ENCODE measurements around the gene CIAO1.
"Not testable (repeated sequence)": the region's sequence is repeated elsewhere in the genome, so short reads cannot be mapped to it uniquely, and the experiment has no call there.

DNA sequence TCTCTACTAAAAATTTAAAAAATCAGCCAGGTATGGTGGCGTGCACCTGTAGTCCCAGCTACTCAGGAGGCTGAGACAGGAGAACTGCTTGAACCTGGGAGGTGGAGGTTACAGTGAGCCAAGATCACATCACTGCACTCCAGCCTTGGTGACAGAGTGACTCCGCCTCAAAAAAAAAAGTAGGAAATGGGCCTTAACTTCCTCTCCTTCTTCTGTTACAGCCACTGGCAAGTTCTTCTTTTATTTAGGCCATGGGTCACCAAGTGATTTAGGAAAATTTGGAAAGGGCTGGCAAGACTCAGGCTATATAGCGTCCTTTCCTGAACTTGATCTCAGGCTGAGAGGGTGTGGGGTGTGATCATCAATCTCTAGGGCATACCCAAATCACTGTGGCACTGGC is 8.3 kb upstream of the CIAO1 start:
- TF ChIP-seq, protein P1, sequence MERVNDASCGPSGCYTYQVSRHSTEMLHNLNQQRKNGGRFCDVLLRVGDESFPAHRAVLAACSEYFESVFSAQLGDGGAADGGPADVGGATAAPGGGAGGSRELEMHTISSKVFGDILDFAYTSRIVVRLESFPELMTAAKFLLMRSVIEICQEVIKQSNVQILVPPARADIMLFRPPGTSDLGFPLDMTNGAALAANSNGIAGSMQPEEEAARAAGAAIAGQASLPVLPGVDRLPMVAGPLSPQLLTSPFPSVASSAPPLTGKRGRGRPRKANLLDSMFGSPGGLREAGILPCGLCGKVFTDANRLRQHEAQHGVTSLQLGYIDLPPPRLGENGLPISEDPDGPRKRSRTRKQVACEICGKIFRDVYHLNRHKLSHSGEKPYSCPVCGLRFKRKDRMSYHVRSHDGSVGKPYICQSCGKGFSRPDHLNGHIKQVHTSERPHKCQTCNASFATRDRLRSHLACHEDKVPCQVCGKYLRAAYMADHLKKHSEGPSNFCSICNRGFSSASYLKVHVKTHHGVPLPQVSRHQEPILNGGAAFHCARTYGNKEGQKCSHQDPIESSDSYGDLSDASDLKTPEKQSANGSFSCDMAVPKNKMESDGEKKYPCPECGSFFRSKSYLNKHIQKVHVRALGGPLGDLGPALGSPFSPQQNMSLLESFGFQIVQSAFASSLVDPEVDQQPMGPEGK (CRISPR knock-in tag; IDR thresholded peaks at IDR 0.05; ENCODE audit: borderline replicate concordance) = not testable (repeated sequence)
- not testable (repeated sequence) for TF ChIP-seq CREB5 (CRISPR knock-in tag; IDR thresholded peaks at IDR 0.05; ENCODE audit: low read depth); RARB (CRISPR knock-in tag; IDR thresholded peaks at IDR 0.05); ZC3H10 (CRISPR knock-in tag; IDR thresholded peaks at IDR 0.05); ZFP30 (CRISPR knock-in tag; IDR thresholded peaks at IDR 0.05)
- TF ChIP-seq, protein P2, sequence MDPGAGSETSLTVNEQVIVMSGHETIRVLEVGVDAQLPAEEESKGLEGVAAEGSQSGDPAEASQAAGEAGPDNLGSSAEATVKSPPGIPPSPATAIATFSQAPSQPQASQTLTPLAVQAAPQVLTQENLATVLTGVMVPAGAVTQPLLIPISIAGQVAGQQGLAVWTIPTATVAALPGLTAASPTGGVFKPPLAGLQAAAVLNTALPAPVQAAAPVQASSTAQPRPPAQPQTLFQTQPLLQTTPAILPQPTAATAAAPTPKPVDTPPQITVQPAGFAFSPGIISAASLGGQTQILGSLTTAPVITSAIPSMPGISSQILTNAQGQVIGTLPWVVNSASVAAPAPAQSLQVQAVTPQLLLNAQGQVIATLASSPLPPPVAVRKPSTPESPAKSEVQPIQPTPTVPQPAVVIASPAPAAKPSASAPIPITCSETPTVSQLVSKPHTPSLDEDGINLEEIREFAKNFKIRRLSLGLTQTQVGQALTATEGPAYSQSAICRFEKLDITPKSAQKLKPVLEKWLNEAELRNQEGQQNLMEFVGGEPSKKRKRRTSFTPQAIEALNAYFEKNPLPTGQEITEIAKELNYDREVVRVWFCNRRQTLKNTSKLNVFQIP (CRISPR knock-in tag; IDR thresholded peaks at IDR 0.05; ENCODE audit: borderline replicate concordance, low read depth) = not testable (repeated sequence)
